Activated CD4-positive, alpha-beta T cell treated with anti-CD3 and anti-CD28 coated beads for 36 hours (primary cell): ENCODE measurements around the gene SCP2. TPM values are rescaled to one million over a fixed set of nuclear protein-coding genes. Genes with fewer than 3 reads are reported as not detected.

Experiments
- ATAC-seq: fragments of 200-7000 bp; cut with Tn5 transposase; one replicate; pipeline ENCODE4 v1.10.0; 2021; ENCODE audit warnings: mild to moderate bottlenecking, moderate library complexity
- CTCF ChIA-PET: fragments of 350-600 bp; sonication (Branson Sonifier 250); formaldehyde crosslinking; loops from one replicate; lab custom pipeline; 2021; ENCODE audit warnings: antibody characterized with exemption; lab: Charles Lee
- POLR2A ChIA-PET: fragments of 350-600 bp; sonication (Branson Sonifier 250); formaldehyde crosslinking; loops from one replicate; lab custom pipeline; 2021; ENCODE audit warnings: antibody characterized with exemption, inconsistent platforms; lab: Charles Lee
- DNase-seq: peaks from one replicate; pipeline ENCODE4 v3.0.0-alpha.2; 2020
- H3K27ac Mint-ChIP-seq: one replicate; pipeline ENCODE4 v1.8.0; 2021; ENCODE audit warnings: mixed read lengths
- H3K27me3 Mint-ChIP-seq: one replicate; pipeline ENCODE4 v1.8.0; 2021; ENCODE audit warnings: mixed read lengths
- H3K36me3 Mint-ChIP-seq: one replicate; pipeline ENCODE4 v1.8.0; 2021; ENCODE audit warnings: low read depth, mixed read lengths
- H3K4me1 Mint-ChIP-seq: one replicate; pipeline ENCODE4 v1.8.0; 2021; ENCODE audit warnings: mixed read lengths
- H3K4me3 Mint-ChIP-seq: one replicate; pipeline ENCODE4 v1.8.0; 2021; ENCODE audit warnings: mild to moderate bottlenecking, moderate library complexity, mixed read lengths
- H3K9me3 Mint-ChIP-seq: one replicate; pipeline ENCODE4 v1.8.0; 2021; ENCODE audit warnings: low read depth, mixed read lengths
- intact Hi-C, 2 experiments: fragments of 100-400 bp; cut with DNase I in 1 of 2; cut with micrococcal nuclease in 1 of 2; formaldehyde crosslinking; loops; one replicate each; pipeline versions ENCODE4 v1.14.2 to v1.15.1; 2022 to 2024; cut with DNase I, micrococcal nuclease
- total RNA-seq, 2 experiments: library from RNA; stranded (reverse); gene quantifications; one replicate each; pipeline ENCODE4 v1.2.3, GENCODE V29; 2021

SCP2 gene
- total RNA-seq, 2 experiments from 2014 or later: 46.6 to 67.1 TPM

DNA sequence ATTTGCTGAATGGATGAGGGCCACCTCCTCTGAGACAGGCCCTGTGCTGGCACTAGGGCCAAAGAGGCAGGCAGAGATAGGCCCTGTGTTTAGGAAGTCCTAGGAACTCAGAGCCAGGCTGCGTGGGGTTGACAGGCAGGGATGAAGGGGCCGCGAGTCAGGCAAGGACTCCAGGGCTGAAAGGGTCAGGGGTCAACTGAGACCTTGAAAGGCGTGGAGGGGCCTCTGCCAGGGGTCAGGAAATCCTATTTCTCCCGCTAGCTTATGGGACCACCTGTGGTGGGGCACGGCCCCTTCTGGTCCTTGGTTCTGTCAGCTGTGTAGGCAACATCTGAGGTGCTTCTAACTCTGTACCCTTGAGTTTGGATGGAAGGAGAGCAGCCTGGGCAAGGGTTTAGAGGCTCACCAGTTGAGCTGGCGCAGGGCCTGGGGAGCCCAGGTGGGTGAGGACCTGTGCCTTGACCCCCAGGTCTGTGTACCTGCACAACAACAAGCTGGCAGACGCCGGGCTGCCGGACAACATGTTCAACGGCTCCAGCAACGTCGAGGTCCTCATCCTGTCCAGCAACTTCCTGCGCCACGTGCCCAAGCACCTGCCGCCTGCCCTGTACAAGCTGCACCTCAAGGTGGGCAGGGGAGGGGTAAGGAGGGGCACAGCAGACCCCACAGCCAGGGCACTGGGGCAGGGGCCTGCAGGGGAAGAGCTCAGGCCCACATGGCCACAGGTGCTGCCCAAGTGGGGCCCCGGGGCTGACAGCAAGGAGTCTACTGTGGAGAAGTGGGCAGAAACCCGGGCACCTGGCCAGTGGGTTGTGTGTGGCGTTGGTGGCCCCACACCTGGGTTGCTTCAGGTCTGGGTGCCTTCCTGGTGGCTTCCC is 149.9 kb downstream of the SCP2 start:
- DNase-seq (no peak), ATAC-seq (no peak)
- Mint-ChIP-seq H3K4me3 (no peak overlapping the region), H3K4me1 (no peaks in the 10 kb centered on the region), H3K27me3 (no peaks in the 10 kb centered on the region), H3K36me3 (no peaks in the 10 kb centered on the region), H3K27ac (no peak overlapping the region), H3K9me3 (no peaks in the 10 kb centered on the region)
- intact Hi-C loops: no loop called here
- POLR2A ChIA-PET: no interaction called here
- CTCF ChIA-PET: interaction anchor here (1.4 kb wide), 1 partner anchor 10 kb away, joined by 3 read pairs; no protein-coding TSS in a partner anchor

DNA sequence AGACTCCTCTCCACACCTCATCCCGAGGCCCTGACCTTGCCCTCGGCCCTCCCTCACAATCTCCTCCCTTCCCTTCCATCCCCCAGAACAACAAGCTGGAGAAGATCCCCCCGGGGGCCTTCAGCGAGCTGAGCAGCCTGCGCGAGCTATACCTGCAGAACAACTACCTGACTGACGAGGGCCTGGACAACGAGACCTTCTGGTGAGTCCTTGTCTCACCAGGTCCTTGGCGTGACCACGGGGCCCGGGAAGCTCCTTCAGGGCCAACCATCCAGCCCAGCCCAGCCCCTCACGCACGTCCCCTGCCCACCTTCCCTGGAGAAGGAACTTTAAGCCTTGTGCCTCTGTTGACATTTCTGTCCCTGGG is 150.5 kb downstream of the SCP2 start:
- CTCF ChIA-PET: no interaction called here
- Mint-ChIP-seq H3K4me1 (no peaks in the 10 kb centered on the region), H3K36me3 (no peaks in the 10 kb centered on the region), H3K27ac (no peak overlapping the region), H3K9me3 (no peaks in the 10 kb centered on the region), H3K4me3 (no peak overlapping the region), H3K27me3 (no peaks in the 10 kb centered on the region)
- intact Hi-C loops: no loop called here
- DNase-seq (no peak), ATAC-seq (no peak)
- POLR2A ChIA-PET: no interaction called here

DNA sequence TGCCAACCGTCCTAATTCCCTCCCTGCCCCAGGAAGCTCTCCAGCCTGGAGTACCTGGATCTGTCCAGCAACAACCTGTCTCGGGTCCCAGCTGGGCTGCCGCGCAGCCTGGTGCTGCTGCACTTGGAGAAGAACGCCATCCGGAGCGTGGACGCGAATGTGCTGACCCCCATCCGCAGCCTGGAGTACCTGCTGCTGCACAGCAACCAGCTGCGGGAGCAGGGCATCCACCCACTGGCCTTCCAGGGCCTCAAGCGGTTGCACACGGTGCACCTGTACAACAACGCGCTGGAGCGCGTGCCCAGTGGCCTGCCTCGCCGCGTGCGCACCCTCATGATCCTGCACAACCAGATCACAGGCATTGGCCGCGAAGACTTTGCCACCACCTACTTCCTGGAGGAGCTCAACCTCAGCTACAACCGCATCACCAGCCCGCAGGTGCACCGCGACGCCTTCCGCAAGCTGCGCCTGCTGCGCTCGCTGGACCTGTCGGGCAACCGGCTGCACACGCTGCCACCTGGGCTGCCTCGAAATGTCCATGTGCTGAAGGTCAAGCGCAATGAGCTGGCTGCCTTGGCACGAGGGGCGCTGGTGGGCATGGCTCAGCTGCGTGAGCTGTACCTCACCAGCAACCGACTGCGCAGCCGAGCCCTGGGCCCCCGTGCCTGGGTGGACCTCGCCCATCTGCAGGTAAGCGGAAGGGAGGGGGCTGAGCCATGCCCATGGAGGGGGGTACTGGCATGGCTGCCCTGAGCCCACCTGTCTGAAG is 151.4 kb downstream of the SCP2 start:
- DNase-seq (no peak), ATAC-seq (no peak)
- Mint-ChIP-seq H3K4me1 (no peaks in the 10 kb centered on the region), H3K9me3 (no peaks in the 10 kb centered on the region), H3K27me3 (no peaks in the 10 kb centered on the region), H3K27ac (no peak overlapping the region), H3K4me3 (no peak overlapping the region), H3K36me3 (no peaks in the 10 kb centered on the region)
- ChIA-PET POLR2A (no interaction called here), CTCF (interaction anchor here (0.6 to 1.0 kb wide), 2 partner anchors 11 to 21 kb away, joined by 3 read pairs; no protein-coding TSS in a partner anchor)
- intact Hi-C loops: no loop called here

DNA sequence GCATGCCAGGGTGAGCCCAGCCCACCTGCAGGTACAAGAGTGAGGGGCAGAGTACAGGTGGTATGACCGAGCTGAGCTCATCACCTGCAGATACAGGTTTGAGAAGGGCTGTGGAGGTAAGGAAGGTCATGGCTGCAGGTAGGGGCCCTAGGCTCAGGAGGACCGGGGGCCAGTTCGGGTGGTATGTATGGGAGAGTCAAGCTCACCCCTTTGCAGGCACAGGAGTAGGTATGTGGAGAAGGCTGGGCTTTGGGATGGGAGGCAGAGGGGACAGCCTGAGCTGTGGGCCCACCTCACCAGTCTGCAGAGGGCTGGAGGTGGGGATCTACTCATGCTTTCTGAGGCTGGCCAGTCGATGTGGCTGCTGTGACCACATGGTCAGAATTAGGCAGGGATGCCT is 152.2 kb downstream of the SCP2 start:
- intact Hi-C loops: no loop called here
- POLR2A ChIA-PET: no interaction called here
- Mint-ChIP-seq H3K27ac (no peak overlapping the region), H3K9me3 (no peaks in the 10 kb centered on the region), H3K27me3 (no peaks in the 10 kb centered on the region), H3K4me3 (no peak overlapping the region), H3K4me1 (no peaks in the 10 kb centered on the region), H3K36me3 (no peaks in the 10 kb centered on the region)
- ATAC-seq (no peak), DNase-seq (no peak)
- CTCF ChIA-PET: interaction anchor here (1.0 kb wide), 1 partner anchor 12 kb away, joined by 3 read pairs; no protein-coding TSS in a partner anchor

DNA sequence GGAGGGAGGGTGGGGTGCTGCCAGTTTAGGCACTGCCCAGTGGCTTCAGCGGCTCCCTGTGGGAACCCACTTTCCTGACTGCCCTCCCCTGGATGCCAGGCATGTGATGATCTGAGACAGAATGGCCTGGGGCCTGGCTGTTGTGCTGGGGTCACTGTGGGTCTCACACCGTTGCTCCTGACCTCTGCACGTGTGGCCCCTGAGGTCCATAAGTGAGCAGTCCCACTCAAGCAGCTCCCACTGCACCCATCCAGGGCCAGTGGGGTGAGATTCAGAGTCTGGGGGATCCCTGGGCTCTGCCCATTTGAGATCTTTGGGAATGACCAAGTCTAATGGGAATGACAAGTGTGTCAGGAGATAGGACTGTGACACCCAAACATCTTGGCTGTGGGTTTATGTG is 153.0 kb downstream of the SCP2 start:
- no peaks in the 10 kb centered on the region for H3K9me3 Mint-ChIP-seq
- ATAC-seq: no peak
- H3K27me3 Mint-ChIP-seq: no peaks in the 10 kb centered on the region
- no peak overlapping the region for H3K27ac Mint-ChIP-seq
- H3K4me3 Mint-ChIP-seq: no peak overlapping the region
- H3K4me1 Mint-ChIP-seq: no peaks in the 10 kb centered on the region
- ChIA-PET POLR2A (no interaction called here), CTCF (interaction anchor here (0.7 kb wide), 1 partner anchor 181 kb away, joined by 3 read pairs; no protein-coding TSS in a partner anchor)
- intact Hi-C loops: no loop called here
- no peaks in the 10 kb centered on the region for H3K36me3 Mint-ChIP-seq
- DNase-seq: no peak

DNA sequence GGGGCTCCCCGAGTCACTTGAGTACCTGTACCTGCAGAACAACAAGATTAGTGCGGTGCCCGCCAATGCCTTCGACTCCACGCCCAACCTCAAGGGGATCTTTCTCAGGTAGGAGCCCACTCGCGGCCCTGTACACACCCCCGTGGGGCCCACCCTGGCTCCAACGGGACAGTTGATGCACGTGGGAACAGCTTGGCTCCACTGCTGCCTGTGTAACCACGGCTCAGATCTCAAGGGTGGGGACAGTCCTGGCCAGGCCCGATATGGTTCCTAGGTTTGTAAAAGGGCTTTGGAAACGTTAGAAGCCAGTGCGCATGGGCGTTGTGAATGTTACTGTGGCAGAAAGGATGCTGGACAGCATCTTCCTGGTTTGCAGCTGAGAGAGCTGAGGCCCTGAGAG is 153.7 kb downstream of the SCP2 start:
- Mint-ChIP-seq H3K27ac (no peak overlapping the region), H3K4me1 (no peaks in the 10 kb centered on the region), H3K27me3 (no peaks in the 10 kb centered on the region), H3K9me3 (no peaks in the 10 kb centered on the region), H3K36me3 (no peaks in the 10 kb centered on the region), H3K4me3 (no peak overlapping the region)
- intact Hi-C loops: no loop called here
- ChIA-PET CTCF (interaction anchor here (0.6 kb wide), 1 partner anchor 14 kb away, joined by 3 read pairs; no protein-coding TSS in a partner anchor), POLR2A (no interaction called here)
- DNase-seq: no peak
- no peak for ATAC-seq

DNA sequence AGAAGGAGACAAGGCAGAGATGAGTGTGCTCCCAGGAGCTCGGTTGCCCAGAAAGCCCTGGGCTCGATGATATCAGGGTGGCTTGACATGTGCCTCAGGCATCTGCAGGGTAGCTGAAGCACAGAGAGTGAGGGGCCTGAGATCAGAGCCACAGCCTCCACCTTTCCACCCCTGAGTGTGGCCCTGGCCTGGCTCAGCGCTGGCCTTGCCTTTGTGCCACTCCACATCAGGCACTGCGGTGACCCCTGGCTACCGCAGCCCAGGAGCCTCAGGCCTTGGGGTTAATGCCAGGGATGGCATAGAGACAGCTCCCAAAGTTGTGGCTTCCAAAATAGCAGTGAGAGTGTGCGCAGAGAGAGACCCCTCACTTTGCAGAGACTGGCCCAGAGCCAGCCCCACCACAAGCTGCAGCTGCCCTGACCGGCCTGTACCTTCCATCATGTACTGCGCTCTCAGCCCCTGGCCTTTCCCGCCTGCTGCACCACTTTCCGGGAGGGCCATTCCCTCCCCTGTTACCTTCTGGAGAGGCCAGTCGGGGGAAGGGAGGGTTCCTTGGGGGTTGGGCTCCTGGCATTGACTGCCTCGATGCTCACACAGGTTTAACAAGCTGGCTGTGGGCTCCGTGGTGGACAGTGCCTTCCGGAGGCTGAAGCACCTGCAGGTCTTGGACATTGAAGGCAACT is 154.4 kb downstream of the SCP2 start:
- DNase-seq (no peak), ATAC-seq (no peak)
- Mint-ChIP-seq H3K9me3 (no peaks in the 10 kb centered on the region), H3K27me3 (no peaks in the 10 kb centered on the region), H3K4me1 (no peaks in the 10 kb centered on the region), H3K4me3 (no peak overlapping the region), H3K36me3 (no peaks in the 10 kb centered on the region), H3K27ac (no peak overlapping the region)
- POLR2A ChIA-PET: no interaction called here
- CTCF ChIA-PET: no interaction called here
- intact Hi-C loops: no loop called here

DNA sequence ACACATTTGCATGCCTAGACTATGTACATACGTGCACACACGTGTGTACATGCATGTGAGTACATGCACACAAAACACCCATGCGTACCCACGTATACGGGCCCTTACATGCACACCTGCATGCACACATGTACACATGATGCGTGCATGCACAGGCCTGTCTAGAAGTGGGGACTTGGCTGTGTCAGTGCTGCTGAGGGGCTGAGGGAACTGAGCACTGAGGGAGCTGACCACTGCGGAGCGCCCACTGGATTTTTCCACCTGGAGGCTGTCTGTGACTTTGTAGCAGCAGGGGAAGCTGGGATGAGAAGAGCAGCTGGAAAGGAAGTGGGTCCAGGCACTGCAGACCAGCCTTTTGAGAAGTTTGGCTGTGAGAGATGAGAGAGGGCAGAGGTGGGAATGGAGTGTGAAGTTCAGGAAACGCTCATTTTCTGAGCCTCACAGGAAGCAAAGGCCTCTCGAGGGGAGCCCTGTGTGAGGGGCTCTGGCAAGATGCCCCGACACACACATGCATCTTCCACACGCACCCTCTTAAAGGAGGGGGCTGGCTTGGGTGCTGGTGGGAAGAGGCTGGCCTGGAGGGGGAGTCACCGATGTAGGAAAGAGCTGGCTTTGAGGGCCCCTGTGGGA is 155.9 kb downstream of the SCP2 start:
- Mint-ChIP-seq H3K36me3 (no peaks in the 10 kb centered on the region), H3K9me3 (no peaks in the 10 kb centered on the region), H3K4me1 (no peaks in the 10 kb centered on the region), H3K4me3 (no peak overlapping the region), H3K27me3 (no peaks in the 10 kb centered on the region), H3K27ac (no peak overlapping the region)
- intact Hi-C loops: no loop called here
- ChIA-PET CTCF (no interaction called here), POLR2A (no interaction called here)
- no peak for DNase-seq
- ATAC-seq: no peak

DNA sequence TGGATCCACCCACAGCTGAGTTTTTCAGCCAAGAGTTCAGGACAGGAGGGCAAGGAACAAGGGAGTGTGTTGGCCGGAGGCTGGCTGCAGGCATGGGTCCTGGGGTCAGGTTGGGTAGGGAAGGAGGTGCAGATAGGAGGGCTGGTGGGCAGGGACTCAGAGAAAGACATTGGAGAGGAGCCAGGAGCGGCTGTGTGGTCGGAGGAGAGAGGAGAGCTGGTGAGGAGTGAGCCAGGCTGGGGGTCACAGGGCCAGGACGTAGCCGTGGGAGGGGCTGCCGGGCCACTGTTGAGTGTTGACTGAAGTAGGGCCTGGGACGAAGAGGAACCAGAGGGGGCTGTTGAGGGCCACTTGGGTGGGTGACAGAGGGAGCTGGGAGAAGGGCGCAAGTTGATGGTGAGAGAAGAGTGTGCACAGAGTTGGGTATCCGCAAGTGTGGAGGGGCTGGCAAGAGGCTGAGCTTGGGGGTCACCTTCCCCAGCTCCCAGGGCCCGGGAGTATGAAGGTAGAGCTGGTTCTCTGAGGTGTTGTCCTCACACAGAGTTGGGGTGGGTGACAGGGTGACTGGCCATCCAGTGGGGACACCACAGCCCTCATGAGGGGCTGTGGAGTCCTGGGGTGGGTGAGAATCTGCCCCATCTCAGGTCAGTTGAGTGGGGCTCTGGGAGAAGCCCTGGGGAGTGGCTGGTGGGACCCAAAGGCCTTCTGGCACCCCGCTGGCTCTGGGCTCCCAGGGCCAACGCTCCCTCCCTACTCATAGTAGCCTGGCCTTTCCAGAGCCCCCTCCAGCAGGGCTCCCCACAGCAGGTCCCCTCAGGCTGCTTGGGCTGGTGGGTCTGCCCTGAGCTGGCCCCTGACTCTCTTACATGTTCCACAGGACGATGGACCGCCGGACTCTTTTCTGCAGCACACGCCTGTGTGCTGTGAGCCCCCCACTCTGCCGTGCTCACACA is 156.8 kb downstream of the SCP2 start:
- POLR2A ChIA-PET: no interaction called here

DNA sequence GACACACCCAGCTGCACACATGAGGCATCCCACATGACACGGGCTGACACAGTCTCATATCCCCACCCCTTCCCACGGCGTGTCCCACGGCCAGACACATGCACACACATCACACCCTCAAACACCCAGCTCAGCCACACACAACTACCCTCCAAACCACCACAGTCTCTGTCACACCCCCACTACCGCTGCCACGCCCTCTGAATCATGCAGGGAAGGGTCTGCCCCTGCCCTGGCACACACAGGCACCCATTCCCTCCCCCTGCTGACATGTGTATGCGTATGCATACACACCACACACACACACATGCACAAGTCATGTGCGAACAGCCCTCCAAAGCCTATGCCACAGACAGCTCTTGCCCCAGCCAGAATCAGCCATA is 157.5 kb downstream of the SCP2 start:
- H3K4me3 Mint-ChIP-seq: no peak overlapping the region
- no peaks in the 10 kb centered on the region for H3K4me1 Mint-ChIP-seq
- H3K27ac Mint-ChIP-seq: no peak overlapping the region
- CTCF ChIA-PET: interaction anchor here (0.5 kb wide), 1 partner anchor 20 kb away, joined by 3 read pairs; no protein-coding TSS in a partner anchor
- POLR2A ChIA-PET: no interaction called here
- peak; percentile 12 for ATAC-seq
- no peaks in the 10 kb centered on the region for H3K36me3 Mint-ChIP-seq
- no peak for DNase-seq
- intact Hi-C loops: no loop called here
- H3K9me3 Mint-ChIP-seq: no peaks in the 10 kb centered on the region
- no peaks in the 10 kb centered on the region for H3K27me3 Mint-ChIP-seq

More for the DNA sequence above, 156.8 kb downstream of the SCP2 start:
- intact Hi-C loops: no loop called here
- DNase-seq (no peak), ATAC-seq (no peak)
- H3K9me3 Mint-ChIP-seq: no peaks in the 10 kb centered on the region
- no peaks in the 10 kb centered on the region for H3K36me3 Mint-ChIP-seq
- no peak overlapping the region for H3K27ac Mint-ChIP-seq
- H3K4me1 Mint-ChIP-seq: no peaks in the 10 kb centered on the region
- no peaks in the 10 kb centered on the region for H3K27me3 Mint-ChIP-seq
- H3K4me3 Mint-ChIP-seq: no peak overlapping the region
- CTCF ChIA-PET: no interaction called here
